MM.1S (cell line): Measurements from ENCODE around the gene SCG3.

Experiments used
- EZH2 ChIP-seq: fragments of 300-600 bp; sonication (generic); optimal IDR thresholded peaks from 2 replicates; pipeline ENCODE3; 2017; ENCODE audit warnings: low read depth, mild to moderate bottlenecking, antibody characterized with exemption, low read length, mixed read lengths
- EZH2phosphoT487 ChIP-seq: fragments of 300-600 bp; sonication (generic); IDR thresholded peaks from 2 replicates; pipeline ENCODE4 v1.6.1; 2018; ENCODE audit warnings: antibody characterized with exemption, low read length
- TF ChIP-seq, protein P1 (sequence below): fragments of 300-600 bp; sonication (generic); IDR thresholded peaks from 2 replicates; pipeline ENCODE4 v1.5.1; 2016; ENCODE audit warnings: antibody characterized with exemption, low read length, mixed read lengths

DNA sequence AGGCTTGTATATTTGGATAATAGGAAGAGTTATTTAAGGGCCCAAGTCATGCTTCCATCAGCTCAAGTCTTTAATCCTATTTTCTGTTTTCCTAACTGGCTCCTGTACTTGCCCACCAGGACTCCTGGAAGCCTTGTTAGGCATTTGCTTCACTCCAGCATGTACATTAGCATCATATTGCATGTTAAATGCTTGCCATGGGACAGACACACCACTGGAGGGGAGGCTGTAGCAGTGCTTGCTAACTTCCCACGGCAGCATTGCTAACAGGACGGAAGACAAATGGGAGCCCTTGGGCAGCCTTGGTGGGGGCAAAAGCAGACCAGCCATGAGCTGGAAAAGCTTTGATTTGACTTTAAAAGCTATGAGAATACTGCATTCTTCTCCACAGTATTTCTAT lies 76.1 kb downstream of the SCG3 start:
- TF ChIP-seq, protein P1, sequence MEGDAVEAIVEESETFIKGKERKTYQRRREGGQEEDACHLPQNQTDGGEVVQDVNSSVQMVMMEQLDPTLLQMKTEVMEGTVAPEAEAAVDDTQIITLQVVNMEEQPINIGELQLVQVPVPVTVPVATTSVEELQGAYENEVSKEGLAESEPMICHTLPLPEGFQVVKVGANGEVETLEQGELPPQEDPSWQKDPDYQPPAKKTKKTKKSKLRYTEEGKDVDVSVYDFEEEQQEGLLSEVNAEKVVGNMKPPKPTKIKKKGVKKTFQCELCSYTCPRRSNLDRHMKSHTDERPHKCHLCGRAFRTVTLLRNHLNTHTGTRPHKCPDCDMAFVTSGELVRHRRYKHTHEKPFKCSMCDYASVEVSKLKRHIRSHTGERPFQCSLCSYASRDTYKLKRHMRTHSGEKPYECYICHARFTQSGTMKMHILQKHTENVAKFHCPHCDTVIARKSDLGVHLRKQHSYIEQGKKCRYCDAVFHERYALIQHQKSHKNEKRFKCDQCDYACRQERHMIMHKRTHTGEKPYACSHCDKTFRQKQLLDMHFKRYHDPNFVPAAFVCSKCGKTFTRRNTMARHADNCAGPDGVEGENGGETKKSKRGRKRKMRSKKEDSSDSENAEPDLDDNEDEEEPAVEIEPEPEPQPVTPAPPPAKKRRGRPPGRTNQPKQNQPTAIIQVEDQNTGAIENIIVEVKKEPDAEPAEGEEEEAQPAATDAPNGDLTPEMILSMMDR, result no peak
- TF ChIP-seq EZH2 (no peak), EZH2phosphoT487 (no peak)
